ENCODE results near the gene MAST4.

DNA sequence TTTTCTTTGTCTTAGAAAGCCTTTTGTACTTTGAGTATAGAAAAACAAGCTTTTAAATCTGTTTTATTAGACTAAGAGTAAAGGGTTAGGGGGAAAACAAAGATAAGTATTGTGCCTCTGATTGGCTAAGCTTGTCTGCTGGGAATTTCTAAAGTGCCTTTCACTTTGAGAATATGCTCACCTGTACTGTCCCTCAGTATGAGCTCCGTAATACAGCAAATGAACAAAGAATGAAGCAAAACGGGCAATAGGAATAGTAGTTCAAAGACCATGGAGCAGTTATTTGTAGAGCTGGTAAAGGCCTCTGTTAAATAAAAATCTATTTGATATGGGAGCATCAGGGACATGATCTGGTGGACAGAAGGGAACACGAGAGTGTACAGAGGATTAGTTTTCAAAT is 277.8 kb downstream of the MAST4 start:
- TF ChIP-seq CTCF (IDR thresholded peaks at IDR 0.05) (no peak), POLR2A (IDR thresholded peaks at IDR 0.05) (no peak), EP300 (IDR thresholded peaks at IDR 0.05) (no peak)

Data from gastroesophageal sphincter (tissue), 3 donors.